Epithelial cell of prostate (primary cell): ENCODE measurements around the gene GREM2.

ENCODE experiments used
- DNase-seq: peaks from one replicate; pipeline ENCODE4 v3.0.0-alpha.2; 2011; ENCODE audit warnings: low read depth, low spot score
- H3K27ac ChIP-seq: fragments of 450-650 bp; 2 replicates; pipeline ENCODE4 v1.5.1; 2017; ENCODE audit warnings: mild to moderate bottlenecking

GREM2 gene

GRCh38 chr1:240466509-240466908 lies 145.4 kb downstream of the GREM2 start:
- no peak for DNase-seq

GRCh38 chr1:240465531-240465940 lies 146.4 kb downstream of the GREM2 start:
- DNase-seq: no peak
- no peak overlapping the region for H3K27ac ChIP-seq

More at GRCh38 chr1:240466509-240466908, 145.4 kb downstream of the GREM2 start:
- no peak overlapping the region for H3K27ac ChIP-seq

GRCh38 chr1:240464099-240464498 lies 147.9 kb downstream of the GREM2 start:
- DNase-seq: no peak
- H3K27ac ChIP-seq: no peak overlapping the region

DNA sequence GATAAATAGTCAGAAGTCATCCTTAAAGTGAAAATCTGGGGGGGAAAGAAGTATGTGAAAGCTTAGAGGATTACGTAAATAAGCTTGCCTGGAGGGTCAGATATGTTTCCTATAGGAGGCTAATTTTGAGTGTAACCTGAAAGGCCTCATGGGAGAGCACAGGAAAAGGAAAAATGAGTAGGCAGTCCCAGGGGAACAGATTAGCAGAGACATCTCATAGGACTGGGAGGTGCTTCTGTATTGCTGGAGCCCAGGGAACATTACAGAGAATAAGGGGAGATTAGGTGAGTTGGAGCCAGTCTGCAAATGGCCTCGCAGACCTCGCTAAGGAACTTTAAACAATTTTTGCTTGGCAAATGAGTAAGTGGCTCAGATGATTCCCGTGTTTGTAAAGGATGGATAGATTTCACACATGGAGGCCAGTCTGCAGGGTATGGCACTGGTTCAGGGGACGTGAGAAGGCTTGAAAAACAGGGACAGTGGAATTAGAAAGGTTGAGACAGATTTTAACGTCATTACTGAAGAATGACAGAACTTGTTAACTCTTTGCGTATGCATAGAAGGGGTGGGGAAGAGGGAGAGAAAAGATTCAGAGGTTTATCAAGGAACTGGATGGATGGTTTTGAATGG lies 149.1 kb downstream of the GREM2 start:
- H3K27ac ChIP-seq: no peak overlapping the region
- no peak for DNase-seq

GRCh38 chr1:240462277-240462676 lies 149.7 kb downstream of the GREM2 start:
- DNase-seq: no peak
- H3K27ac ChIP-seq: no peak overlapping the region

DNA sequence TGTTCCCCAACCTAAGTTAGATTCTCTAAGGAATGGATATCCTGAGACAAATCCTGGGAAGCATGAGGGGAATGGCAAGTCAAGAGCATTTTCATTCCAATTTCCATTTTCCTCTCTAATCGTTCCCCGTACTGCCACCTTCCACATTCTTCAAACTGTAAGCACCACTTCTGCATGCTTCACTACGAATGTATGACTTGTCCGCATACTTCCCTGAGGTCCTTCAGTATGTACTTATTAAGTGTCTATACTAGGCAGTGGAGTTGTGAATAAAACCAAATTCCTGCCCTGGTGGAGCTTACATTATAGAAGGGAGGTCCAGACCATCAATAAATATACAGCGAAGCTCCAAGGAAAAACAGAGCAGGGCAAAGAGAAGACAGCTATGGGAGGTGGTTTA lies 154.8 kb downstream of the GREM2 start:
- no peak overlapping the region for H3K27ac ChIP-seq
- no peak for DNase-seq

GRCh38 chr1:240455228-240455821 lies 156.6 kb downstream of the GREM2 start:
- no peak for DNase-seq
- no peak overlapping the region for H3K27ac ChIP-seq

DNA sequence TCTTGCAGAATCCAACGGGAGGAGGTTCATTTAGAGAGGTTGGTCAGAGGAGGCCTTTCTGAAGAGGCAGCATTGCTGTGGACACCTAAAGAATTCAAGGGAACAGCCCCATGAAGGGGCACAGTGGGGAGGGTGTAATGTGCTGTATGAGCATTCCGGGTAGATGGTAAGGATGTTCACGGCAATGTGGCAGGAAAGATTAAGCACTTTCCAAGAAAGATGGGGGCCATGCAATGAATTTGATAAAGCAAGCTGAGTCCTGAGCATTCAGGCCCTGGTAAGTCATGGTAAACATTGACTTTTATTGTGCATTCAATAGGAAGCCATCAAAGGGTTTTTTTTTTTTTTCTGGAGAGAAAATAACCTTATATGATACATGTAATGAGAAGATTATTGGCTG lies 166.6 kb downstream of the GREM2 start:
- DNase-seq: no peak
- no peak overlapping the region for H3K27ac ChIP-seq

DNA sequence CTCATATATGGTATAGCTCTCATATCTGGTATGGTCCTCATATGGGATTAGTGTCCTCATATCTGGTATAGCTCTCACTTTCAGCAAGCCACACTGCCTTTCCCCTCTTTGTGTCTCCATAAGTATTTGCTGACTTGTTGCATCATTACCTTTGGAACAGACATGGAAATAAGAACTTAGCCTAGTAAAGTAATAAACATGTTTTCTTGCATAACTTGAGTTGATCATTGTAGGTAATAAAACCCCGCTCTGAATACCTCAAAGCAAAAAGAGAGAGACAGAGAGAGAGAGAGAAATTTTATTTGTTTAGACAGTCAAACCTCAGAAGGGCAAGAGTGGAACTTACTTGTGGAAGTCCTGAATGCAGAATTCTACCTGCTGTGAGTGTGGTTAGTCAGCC lies 170.3 kb downstream of the GREM2 start:
- DNase-seq: no peak
- H3K27ac ChIP-seq: no peak overlapping the region
